Vagina (tissue), 2 donors: ENCODE results near the gene SIK2. TPM values are rescaled to one million over a fixed set of nuclear protein-coding genes. Genes with fewer than 3 reads are reported as not detected.

Source experiments
- DNase-seq, 2 donors: peaks; one replicate each; pipeline ENCODE4 v3.0.0-alpha.2; 2017; ENCODE audit errors: extremely low spot score in 2 of 2
- H3K27ac ChIP-seq: fragments of 200-600 bp; sonication (generic); one replicate; pipeline ENCODE4 v1.5.1; 2019
- H3K27me3 ChIP-seq: fragments of 200-600 bp; sonication (generic); one replicate; pipeline ENCODE4 v1.5.1; 2019
- H3K36me3 ChIP-seq, 2 donors: fragments of 200-600 bp; sonication (generic); one replicate each; pipeline ENCODE4 v1.5.1; 2017 to 2019
- H3K4me1 ChIP-seq: fragments of 200-600 bp; sonication (generic); one replicate; pipeline ENCODE4 v1.5.1; 2019
- H3K4me3 ChIP-seq, 2 donors: fragments of 200-600 bp; sonication (generic); 1 replicate in 1 of 2; 2 replicates in 1 of 2; pipeline ENCODE4 v1.5.1; 2016 to 2019
- H3K9me3 ChIP-seq: fragments of 200-600 bp; sonication (generic); one replicate; pipeline ENCODE4 v1.5.1; 2019
- POLR2A ChIP-seq, 2 donors: fragments of 450-650 bp; IDR thresholded peaks; one replicate each; pipeline ENCODE4 v1.6.1; 2017; ENCODE audit warnings: antibody characterized with exemption in 2 of 2, mild to moderate bottlenecking in 2 of 2, moderate library complexity in 2 of 2
- POLR2AphosphoS5 ChIP-seq, 2 donors: sonication (generic); formaldehyde crosslinking; IDR thresholded peaks; one replicate each; pipeline ENCODE4 v1.9.0; 2017; ENCODE audit warnings: antibody characterized with exemption in 2 of 2, mild to moderate bottlenecking in 2 of 2, low read depth in 1 of 2; ENCODE audit not compliant: insufficient read depth in 1 of 2
- intact Hi-C: fragments of 100-400 bp; cut with DNase I; formaldehyde crosslinking; loops from one replicate; pipeline ENCODE4 v1.15.1; 2023
- total RNA-seq: library from RNA; depleted of rRNA; stranded (reverse); fragments of >200 nt; gene quantifications from one replicate; pipeline ENCODE4 v1.2.3, GENCODE V29; 2016
- TF ChIP-seq, protein P1 (sequence below), 3 experiments: fragments of 450-650 bp in 2 of 3; fragments of 200-600 bp in 1 of 3; sonication (generic) in 1 of 3; IDR thresholded peaks; one replicate each; pipeline ENCODE4 v1.5.1; 2017 to 2019; ENCODE audit warnings: antibody characterized with exemption in 3 of 3, mild to moderate bottlenecking in 2 of 3, moderate library complexity in 2 of 3

Gene SIK2
- total RNA-seq, 1 donor from 2014 or later, result 16.7 TPM

GRCh38 chr11:111749646-111750045, 147.4 kb downstream of the SIK2 start:
- no peak for TF ChIP-seq POLR2A (IDR thresholded peaks at IDR 0.05)
- TF ChIP-seq POLR2AphosphoS5 (IDR thresholded peaks at IDR 0.05; ENCODE audit: insufficient read depth in 1 of 2, low read depth in 1 of 2), result no peak
- TF ChIP-seq, protein P1, sequence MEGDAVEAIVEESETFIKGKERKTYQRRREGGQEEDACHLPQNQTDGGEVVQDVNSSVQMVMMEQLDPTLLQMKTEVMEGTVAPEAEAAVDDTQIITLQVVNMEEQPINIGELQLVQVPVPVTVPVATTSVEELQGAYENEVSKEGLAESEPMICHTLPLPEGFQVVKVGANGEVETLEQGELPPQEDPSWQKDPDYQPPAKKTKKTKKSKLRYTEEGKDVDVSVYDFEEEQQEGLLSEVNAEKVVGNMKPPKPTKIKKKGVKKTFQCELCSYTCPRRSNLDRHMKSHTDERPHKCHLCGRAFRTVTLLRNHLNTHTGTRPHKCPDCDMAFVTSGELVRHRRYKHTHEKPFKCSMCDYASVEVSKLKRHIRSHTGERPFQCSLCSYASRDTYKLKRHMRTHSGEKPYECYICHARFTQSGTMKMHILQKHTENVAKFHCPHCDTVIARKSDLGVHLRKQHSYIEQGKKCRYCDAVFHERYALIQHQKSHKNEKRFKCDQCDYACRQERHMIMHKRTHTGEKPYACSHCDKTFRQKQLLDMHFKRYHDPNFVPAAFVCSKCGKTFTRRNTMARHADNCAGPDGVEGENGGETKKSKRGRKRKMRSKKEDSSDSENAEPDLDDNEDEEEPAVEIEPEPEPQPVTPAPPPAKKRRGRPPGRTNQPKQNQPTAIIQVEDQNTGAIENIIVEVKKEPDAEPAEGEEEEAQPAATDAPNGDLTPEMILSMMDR (IDR thresholded peaks at IDR 0.05), result no peak
- intact Hi-C loops, result no loop called here
- Histone ChIP-seq H3K4me1 (no peaks in the 10 kb centered on the region), H3K36me3 (peaks cover 8 to 65% of the 10 kb centered on the region in 2 donors), H3K27ac (no peak overlapping the region), H3K9me3 (no peaks in the 10 kb centered on the region), H3K4me3 (no peak overlapping the region), H3K27me3 (no peaks in the 10 kb centered on the region)
- no peak for DNase-seq

DNA sequence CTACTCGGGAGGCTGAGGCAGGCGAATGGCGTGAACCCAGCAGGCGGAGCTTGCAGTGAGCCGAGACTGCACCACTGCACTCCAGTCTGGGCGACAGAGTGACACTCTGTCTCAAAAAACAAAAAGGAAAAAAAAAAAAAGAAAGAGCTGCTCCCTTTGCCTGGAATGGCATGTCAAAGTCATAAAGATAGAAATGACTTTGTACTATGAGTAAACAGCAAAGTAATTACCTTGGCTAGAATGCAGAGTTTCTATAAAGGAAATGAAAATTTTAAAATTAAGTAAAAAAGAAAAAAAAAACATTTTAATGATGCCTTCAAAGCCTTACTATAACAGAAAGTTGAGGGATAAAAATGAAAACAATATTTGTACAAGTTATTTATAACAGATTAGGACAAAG, 153.8 kb downstream of the SIK2 start:
- Histone ChIP-seq H3K27ac (no peak overlapping the region), H3K4me1 (no peaks in the 10 kb centered on the region), H3K9me3 (no peaks in the 10 kb centered on the region), H3K27me3 (no peaks in the 10 kb centered on the region), H3K36me3 (peaks cover 6 to 64% of the 10 kb centered on the region in 2 donors), H3K4me3 (no peak overlapping the region)
- DNase-seq, result no peak
- TF ChIP-seq POLR2A (IDR thresholded peaks at IDR 0.05), result no peak
- TF ChIP-seq, protein P1 (IDR thresholded peaks at IDR 0.05), result no peak
- no peak for TF ChIP-seq POLR2AphosphoS5 (IDR thresholded peaks at IDR 0.05; ENCODE audit: insufficient read depth in 1 of 2, low read depth in 1 of 2)
- intact Hi-C loops, result no loop called here

GRCh38 chr11:111759376-111759775, 157.1 kb downstream of the SIK2 start:
- no peak overlapping the region for H3K27ac ChIP-seq
- H3K9me3 ChIP-seq, result no peaks in the 10 kb centered on the region
- peaks cover 7% of the 10 kb centered on the region for H3K4me1 ChIP-seq
- no peak for DNase-seq
- H3K4me3 ChIP-seq, result no peak overlapping the region
- H3K36me3 ChIP-seq, result peaks cover 0 to 41% of the 10 kb centered on the region in 2 donors
- TF ChIP-seq POLR2AphosphoS5 (IDR thresholded peaks at IDR 0.05; ENCODE audit: insufficient read depth in 1 of 2, low read depth in 1 of 2), result no peak
- TF ChIP-seq, protein P1 (IDR thresholded peaks at IDR 0.05), result no peak
- no peak for TF ChIP-seq POLR2A (IDR thresholded peaks at IDR 0.05)
- no peaks in the 10 kb centered on the region for H3K27me3 ChIP-seq
- intact Hi-C loops, result no loop called here

GRCh38 chr11:111759778-111760407, 157.6 kb downstream of the SIK2 start:
- no peak for DNase-seq
- intact Hi-C loops, result no loop called here
- H3K4me1 ChIP-seq, result peaks cover 12% of the 10 kb centered on the region
- H3K9me3 ChIP-seq, result no peaks in the 10 kb centered on the region
- no peaks in the 10 kb centered on the region for H3K27me3 ChIP-seq
- H3K36me3 ChIP-seq, result peaks cover 0 to 36% of the 10 kb centered on the region in 2 donors
- H3K27ac ChIP-seq, result no peak overlapping the region
- TF ChIP-seq, protein P1 (IDR thresholded peaks at IDR 0.05), result no peak
- no peak overlapping the region for H3K4me3 ChIP-seq

DNA sequence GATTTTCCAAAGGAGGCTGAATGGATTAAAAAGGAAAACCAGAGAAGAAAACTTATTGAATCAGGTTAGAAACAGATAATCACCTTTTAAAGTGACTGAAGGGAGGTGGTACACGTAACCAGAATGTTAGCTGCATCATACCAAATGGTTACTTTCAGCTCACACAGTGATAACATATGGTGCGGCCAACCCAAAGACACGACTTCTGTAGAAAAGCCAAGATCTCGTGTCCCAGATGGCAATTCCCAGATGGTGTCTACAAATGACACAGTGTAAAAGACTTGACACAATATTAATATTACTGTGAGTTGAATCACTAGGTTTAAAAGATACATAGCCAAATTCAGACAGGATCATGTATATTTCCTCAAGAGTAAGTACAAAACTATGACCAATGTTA, 158.8 kb downstream of the SIK2 start:
- no peak for DNase-seq
- no peak overlapping the region for H3K27ac ChIP-seq
- peaks cover 0 to 34% of the 10 kb centered on the region in 2 donors for H3K36me3 ChIP-seq
- H3K27me3 ChIP-seq, result no peaks in the 10 kb centered on the region
- peaks cover 16% of the 10 kb centered on the region for H3K4me1 ChIP-seq
- TF ChIP-seq, protein P1 (IDR thresholded peaks at IDR 0.05), result no peak
- TF ChIP-seq POLR2A (IDR thresholded peaks at IDR 0.05) (no peak), POLR2AphosphoS5 (IDR thresholded peaks at IDR 0.05; ENCODE audit: insufficient read depth in 1 of 2, low read depth in 1 of 2) (no peak)
- no peaks in the 10 kb centered on the region for H3K9me3 ChIP-seq
- intact Hi-C loops, result no loop called here
- H3K4me3 ChIP-seq, result no peak overlapping the region
